Urinary bladder (tissue), 4 donors: ENCODE measurements around the gene ZRANB3. TPM values are rescaled to one million over a fixed set of nuclear protein-coding genes. Genes with fewer than 3 reads are reported as not detected.
A peak's percentile ranks its signal among the peaks of the same experiment; 100 is the strongest.

Source experiments
- DNase-seq: peaks from one replicate; pipeline ENCODE4 v3.0.0-alpha.2; 2015; ENCODE audit errors: extremely low spot score
- H3K27ac ChIP-seq: one replicate; pipeline ENCODE4 v1.5.1; 2013; ENCODE audit warnings: low read depth, mild to moderate bottlenecking, moderate library complexity
- H3K36me3 ChIP-seq: one replicate; pipeline ENCODE4 v1.6.1; 2013; ENCODE audit warnings: mild to moderate bottlenecking, moderate library complexity; ENCODE audit not compliant: insufficient read depth
- H3K4me1 ChIP-seq: one replicate; pipeline ENCODE4 v1.6.1; 2013; ENCODE audit warnings: mild to moderate bottlenecking, moderate library complexity; ENCODE audit not compliant: insufficient read depth
- H3K4me3 ChIP-seq: one replicate; pipeline ENCODE4 v1.5.1; 2013; ENCODE audit warnings: low read depth, low read length
- WGBS: extraction: QIAGEN DNeasy Blood & Tissue Kit; methylation state at CpG from one replicate; pipeline ENCODE4 v1.1.7; 2013; 5-methylcytosine and 5-hydroxymethylcytosine counted together
- polyA plus RNA-seq: library from polyadenylated mRNA; stranded (reverse); fragments of 200-250 nt; gene quantifications from one replicate; pipeline ENCODE4 v1.2.3, GENCODE V29; 2013
- total RNA-seq: library from RNA; depleted of rRNA; stranded (reverse); fragments of >200 nt; gene quantifications from one replicate; pipeline ENCODE4 v1.2.3, GENCODE V29; 2014
- donor health status: healthy with polysubstance abuse.
- donor health status: healthy.

The ZRANB3 gene
- total and polyA plus RNA-seq, 2 donors, result 2.2 to 17.4 TPM

DNA sequence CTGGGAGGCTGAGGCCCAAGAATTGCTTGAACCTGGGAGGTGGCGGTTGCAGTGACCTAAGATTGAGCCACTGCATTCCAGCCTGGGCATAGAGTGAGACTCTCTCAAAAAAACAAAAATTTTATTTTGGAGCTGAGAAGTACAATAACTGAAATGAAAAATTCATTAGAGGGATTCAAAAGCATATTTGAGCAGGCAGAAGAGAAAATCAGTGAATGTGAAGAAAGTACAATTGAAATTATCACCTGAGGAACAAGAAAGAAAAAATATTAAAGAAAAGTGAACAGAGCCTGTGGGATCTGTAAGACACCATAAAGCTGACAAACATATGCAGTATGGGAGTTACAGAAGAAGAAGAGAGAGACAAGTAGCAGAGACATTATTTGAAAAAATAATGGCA is 341.9 kb downstream of the ZRANB3 start:
- Histone ChIP-seq H3K36me3 (no peaks in the 10 kb centered on the region), H3K27ac (no peak overlapping the region), H3K4me3 (no peak overlapping the region), H3K4me1 (no peaks in the 10 kb centered on the region)
- 97% methylated on average over 1 of the region's 1 CpG for WGBS
- no peak for DNase-seq

DNA sequence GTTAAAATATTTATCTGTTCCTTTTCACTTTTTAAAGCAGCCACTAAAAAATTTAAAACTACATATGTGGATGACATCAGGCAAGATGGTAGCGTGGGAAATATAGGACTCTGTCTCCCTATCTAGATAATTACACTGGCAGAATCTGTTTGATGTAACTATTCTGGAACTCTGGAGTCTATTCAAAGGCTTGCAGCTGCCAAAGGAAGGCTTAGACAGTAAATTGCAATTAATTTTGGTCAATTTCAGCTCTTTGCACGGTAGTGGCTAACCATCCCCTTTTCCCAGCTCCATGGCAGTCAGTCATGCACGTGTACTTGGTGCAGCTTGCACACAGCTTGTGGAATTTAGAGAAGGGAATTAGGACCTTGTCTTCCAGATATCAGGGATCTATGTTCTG is 343.7 kb downstream of the ZRANB3 start:
- no peak for DNase-seq
- Histone ChIP-seq H3K4me1 (no peaks in the 10 kb centered on the region), H3K27ac (no peak overlapping the region), H3K36me3 (no peaks in the 10 kb centered on the region), H3K4me3 (no peak overlapping the region)
- WGBS, result 89% methylated on average over 3 of the region's 3 CpGs

DNA sequence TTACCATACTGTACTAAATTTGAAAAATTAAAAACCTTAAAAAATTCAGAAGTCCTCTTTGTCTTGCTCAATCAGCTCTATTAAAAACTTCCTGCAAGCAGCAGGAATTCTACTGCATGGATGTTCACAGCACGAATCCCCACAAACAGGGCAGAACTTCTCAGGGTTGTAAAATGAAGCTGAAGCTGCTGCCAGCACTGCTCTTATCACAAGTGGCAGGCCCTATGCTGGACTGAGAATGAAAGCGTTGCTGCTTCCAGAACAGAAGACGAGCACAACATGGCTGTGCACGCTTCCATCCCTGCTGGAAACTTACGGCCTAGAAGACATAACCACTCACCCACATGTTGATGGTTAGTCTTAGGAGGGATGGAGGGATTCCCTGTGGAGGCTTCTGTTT is 345.0 kb downstream of the ZRANB3 start:
- DNase-seq, result no peak
- 47% methylated on average over 5 of the region's 5 CpGs for WGBS
- Histone ChIP-seq H3K4me1 (no peaks in the 10 kb centered on the region), H3K27ac (no peak overlapping the region), H3K4me3 (no peak overlapping the region), H3K36me3 (no peaks in the 10 kb centered on the region)

DNA sequence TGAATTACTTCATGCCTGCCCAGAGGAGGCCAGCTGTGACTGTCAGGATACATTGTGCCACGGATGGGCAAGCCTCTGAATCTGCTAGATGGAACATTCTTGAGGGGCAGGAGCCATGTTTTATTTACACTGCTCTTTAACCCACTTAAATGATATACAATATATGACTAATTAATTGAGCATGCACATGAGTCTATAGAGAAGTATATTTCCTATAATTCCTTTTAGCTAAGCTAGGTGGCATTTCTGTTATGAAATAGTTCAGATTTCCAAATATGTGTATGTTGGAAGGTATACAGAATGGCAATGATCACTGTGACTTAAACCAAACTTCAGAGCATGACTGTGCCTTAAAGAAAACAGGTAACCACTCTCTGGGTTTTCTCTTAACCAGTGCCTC is 347.2 kb downstream of the ZRANB3 start:
- H3K4me3 ChIP-seq, result no peak overlapping the region
- H3K27ac ChIP-seq, result no peak overlapping the region
- no peak for DNase-seq
- no peaks in the 10 kb centered on the region for H3K4me1 ChIP-seq
- H3K36me3 ChIP-seq, result peaks cover 2% of the 10 kb centered on the region
- WGBS, result 86% methylated on average over 1 of the region's 1 CpG

DNA sequence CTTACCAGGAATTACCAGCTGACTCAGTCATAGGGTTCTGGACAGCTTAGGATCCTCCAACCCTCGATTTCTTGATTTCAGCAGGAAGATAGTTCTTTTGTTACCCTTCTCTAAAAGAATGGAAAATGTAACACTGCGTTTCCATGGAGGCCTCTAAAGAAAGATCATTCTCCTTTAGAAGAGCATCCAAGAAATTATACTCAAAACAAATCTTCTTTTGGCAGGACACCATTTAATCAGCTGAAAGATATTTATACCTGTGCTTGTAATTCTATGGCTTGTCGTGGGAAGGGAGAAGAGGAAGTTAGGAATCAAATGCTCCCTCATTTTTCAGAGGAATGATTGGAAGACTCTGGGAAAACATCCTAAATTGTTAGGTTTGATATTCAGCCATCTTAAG is 348.4 kb downstream of the ZRANB3 start:
- WGBS, result 53% methylated on average over 3 of the region's 3 CpGs
- DNase-seq, result no peak
- Histone ChIP-seq H3K4me1 (no peaks in the 10 kb centered on the region), H3K4me3 (no peak overlapping the region), H3K27ac (no peak overlapping the region), H3K36me3 (peaks cover 2% of the 10 kb centered on the region)

DNA sequence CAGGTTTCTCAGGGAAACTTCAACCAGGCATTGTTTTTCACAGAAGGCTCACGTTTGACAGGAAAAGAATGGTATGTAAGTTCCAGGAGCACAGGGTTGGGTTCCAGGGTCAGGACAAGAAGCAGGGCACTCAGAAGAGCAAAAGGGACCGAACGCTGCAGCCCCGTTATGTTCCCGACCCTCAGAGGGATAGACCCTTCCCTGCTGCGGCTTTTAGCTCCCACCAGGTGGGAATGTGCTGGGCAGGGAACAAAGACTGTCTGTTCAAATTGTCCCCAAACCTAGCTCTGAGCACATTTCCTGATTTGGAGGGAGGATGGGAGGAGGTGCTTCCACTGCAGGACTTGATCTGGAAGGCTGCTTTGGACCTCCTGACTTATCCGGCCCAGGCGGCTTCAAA is 348.8 kb downstream of the ZRANB3 start:
- H3K27ac ChIP-seq, result no peak overlapping the region
- DNase-seq, result no peak
- WGBS, result 74% methylated on average over 8 of the region's 8 CpGs
- H3K4me1 ChIP-seq, result no peaks in the 10 kb centered on the region
- no peak overlapping the region for H3K4me3 ChIP-seq
- peaks cover 2% of the 10 kb centered on the region for H3K36me3 ChIP-seq

DNA sequence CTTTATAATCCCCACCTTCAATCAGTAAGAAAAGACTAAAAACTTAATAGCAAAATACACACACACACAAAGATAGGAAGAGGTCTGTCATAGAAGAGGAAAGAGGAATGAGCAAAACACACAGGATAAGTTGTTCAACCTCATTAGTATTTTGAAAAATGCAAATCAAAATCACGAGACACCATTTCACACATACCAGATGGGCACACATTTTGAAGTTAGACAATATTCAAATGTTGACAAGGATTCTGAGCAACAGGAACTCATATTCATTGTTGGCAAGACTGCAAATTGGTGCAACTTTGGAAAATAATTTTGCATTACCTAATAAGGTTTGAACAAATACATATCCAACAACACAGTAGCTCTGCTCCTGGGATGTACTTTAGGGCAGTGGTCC is 351.3 kb downstream of the ZRANB3 start:
- H3K36me3 ChIP-seq, result peaks cover 2% of the 10 kb centered on the region
- H3K27ac ChIP-seq, result peak overlapping the region; percentile 6
- WGBS, result 89% methylated on average over 1 of the region's 1 CpG
- H3K4me3 ChIP-seq, result no peak overlapping the region
- H3K4me1 ChIP-seq, result no peaks in the 10 kb centered on the region
- DNase-seq, result no peak

DNA sequence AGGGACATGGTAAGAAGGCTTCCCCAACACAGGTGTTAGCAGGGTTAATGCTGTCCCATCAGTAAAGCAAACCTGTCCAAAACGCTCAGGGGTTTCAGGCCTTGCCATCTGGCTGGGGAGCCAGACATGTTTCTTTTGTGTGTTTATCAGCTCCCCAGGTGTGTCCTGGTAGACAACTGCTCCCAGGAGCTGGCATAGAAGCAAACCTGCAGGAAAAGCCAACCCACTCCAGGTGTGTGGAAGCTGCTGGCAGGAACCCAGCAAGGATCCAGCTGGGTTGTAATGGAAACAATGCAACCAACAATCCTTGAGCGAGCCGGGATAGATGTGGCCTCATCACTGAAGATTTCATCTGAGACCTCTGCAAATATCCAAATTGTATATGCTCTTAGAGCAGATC is 355.8 kb downstream of the ZRANB3 start:
- 91% methylated on average over 3 of the region's 3 CpGs for WGBS
- no peak for DNase-seq
- Histone ChIP-seq H3K27ac (no peak overlapping the region), H3K36me3 (no peaks in the 10 kb centered on the region), H3K4me1 (no peaks in the 10 kb centered on the region), H3K4me3 (no peak overlapping the region)

DNA sequence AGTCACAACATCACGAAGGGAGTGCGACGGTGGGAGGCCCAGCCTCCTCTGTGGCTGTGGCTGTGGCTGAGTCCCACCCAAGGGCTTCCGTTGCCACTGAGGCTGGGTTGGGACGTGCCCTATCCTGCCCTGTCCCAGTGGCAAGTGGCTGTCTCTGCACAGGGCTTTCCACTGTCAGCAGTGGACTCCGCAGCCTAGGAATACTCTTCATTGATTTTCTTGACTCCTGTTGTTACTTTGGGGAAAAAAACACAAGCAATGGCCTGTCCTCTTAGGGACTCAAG is 356.3 kb downstream of the ZRANB3 start:
- H3K4me3 ChIP-seq, result no peak overlapping the region
- no peak for DNase-seq
- H3K27ac ChIP-seq, result no peak overlapping the region
- WGBS, result 98% methylated on average over 6 of the region's 6 CpGs
- H3K36me3 ChIP-seq, result no peaks in the 10 kb centered on the region
- no peaks in the 10 kb centered on the region for H3K4me1 ChIP-seq

DNA sequence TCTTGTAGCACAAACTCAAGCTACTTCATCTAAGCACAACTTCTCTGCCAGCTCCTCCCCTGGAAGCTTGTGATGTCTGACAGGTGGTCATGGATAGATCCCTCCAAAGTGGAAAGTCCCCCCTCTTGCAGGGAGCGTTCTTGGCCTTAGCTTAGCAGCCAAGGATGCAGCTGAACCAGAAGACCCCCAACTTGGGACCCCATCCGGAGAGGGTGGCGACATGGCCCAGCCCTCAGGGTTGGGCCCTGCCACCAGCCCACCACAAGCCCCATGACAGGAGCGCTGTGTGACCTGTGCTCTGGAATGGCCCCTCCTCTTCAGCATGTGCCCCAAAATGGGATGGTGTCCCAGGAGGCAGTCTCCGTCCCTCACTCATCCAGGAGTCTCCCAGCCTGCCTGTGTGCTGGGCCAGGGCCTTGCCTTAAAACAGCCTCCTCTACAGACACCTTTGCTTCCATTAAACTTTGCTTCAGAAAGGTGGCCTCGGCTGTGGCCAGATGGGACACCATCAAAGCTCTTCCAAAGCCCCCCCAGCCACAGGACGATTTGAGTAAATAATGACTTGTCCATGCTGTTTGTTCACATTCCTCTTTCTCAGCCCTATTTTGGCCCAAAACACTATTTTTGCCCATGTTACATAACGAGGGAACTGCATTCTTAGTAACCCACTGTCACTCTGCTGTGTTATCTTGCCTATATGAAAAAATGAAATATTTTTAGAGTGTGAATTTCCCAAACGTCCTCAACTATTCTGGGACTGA is 356.8 kb downstream of the ZRANB3 start:
- Histone ChIP-seq H3K4me1 (no peaks in the 10 kb centered on the region), H3K4me3 (no peak overlapping the region), H3K36me3 (peaks cover 2% of the 10 kb centered on the region), H3K27ac (no peak overlapping the region)
- 87% methylated on average over 9 of the region's 9 CpGs for WGBS
- DNase-seq, result no peak

DNA sequence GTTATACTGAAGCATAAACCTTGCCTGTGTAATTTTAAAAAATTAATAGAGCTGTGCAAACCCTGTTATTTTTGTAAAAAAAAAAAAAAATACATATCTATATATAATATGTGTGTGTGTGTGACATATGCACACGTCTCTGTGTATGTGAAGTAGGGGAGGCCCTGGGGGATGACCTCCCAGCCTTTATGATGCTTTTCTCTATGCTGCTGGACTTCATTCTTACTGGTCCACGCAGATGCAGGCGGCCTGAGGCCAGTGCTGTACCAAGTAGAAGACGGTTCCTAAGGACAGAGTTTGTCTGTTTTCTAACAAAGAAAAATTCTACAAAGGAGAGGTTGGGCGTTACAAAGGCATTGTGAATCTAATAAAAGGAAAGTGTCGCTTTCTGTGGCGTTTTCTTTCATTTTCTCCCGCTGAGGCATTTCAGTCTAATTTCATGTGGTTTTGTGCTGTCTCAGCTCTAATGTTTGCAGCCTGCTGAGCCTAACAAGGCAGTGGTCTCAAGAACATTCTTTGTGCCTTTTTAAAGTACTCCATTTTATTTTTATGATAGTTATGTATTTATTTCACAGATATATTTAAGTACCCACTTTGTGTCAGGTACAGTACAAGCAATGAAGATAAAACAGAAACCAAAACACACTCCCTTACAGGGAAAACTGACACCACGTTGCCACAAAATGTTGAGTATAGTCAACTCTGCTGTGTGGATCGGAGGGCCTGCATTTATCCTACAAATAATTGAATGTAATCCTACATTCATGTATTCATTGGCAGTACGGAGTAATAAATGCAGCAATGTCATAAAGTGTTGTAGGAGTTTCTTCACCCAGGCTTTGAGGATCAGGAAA is 360.9 kb downstream of the ZRANB3 start:
- 92% methylated on average over 11 of the region's 11 CpGs for WGBS
- H3K36me3 ChIP-seq, result peaks cover 8% of the 10 kb centered on the region
- no peak for DNase-seq
- no peaks in the 10 kb centered on the region for H3K4me1 ChIP-seq
- no peak overlapping the region for H3K4me3 ChIP-seq
- H3K27ac ChIP-seq, result no peak overlapping the region

DNA sequence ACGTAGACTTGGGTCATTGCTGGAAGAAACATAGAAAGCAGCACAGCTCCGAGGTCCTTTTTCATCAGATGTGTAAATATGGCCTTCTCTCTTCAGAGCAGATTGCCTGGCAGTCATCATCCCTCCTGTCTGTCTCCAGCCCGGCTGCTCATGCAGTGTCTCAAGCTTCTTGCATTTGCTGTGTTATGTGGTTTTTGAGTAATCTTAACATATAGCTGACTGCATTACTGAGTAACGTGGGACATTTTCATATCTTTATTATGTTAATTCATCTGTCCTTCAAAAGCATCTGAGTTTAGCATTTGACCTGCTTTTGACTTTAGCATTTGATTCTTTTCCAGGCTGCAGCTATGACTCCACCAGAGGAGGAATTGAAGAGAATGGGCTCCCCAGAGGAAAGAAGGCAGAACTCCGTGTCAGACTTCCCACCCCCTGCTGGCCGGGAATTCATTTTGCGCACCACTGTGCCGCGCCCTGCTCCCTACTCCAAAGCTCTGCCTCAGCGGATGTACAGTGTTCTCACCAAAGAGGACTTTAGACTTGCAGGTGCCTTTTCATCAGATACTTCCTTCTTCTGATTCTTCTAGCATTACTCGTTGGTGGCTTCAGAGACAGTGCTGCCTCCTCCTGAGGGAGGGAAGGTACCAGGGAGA is 362.7 kb downstream of the ZRANB3 start:
- DNase-seq, result no peak
- Histone ChIP-seq H3K36me3 (peaks cover 8% of the 10 kb centered on the region), H3K4me3 (no peak overlapping the region), H3K4me1 (no peaks in the 10 kb centered on the region), H3K27ac (no peak overlapping the region)
- 87% methylated on average over 11 of the region's 11 CpGs for WGBS

DNA sequence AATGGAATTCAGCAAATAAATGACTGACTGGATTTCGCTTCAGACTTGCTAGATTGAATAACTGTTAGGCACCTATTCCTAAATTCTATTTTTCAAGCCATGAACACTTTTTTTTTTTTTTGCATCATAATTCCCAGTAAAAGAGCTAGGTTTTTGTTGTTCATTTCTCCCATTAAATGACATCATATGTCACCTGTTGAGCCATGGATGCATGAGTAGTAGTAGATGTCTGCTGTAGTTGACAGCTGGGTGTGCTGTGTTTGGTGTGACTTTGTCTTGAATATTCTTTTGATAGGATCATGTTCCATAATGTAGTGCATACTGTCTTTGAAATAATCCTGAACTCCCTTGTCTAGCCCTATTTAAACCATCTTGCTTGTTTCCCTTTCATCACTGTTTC is 363.7 kb downstream of the ZRANB3 start:
- no peak for DNase-seq
- 99% methylated on average over 1 of the region's 1 CpG for WGBS
- Histone ChIP-seq H3K4me1 (no peaks in the 10 kb centered on the region), H3K36me3 (peaks cover 8% of the 10 kb centered on the region), H3K27ac (no peak overlapping the region), H3K4me3 (no peak overlapping the region)

DNA sequence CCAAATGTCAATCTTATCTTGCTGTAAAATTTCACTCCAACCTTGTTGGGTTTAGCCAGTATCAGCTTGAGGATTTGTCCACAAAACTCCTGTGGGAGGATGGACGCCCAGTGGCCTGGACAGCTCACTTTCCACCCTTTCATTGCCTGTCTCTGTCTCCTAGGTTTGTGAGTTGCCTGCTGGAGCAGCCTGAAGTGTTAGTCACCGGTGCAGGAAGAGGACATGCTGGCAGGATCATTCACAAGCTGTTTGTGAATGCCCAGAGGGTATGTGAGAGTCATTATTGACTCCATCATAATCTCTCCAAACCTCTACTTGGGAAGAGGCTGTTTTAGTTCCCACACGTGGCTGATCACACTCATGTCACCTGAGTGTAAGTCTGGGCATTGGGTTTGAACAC is 366.6 kb downstream of the ZRANB3 start:
- no peak overlapping the region for H3K4me3 ChIP-seq
- H3K4me1 ChIP-seq, result no peaks in the 10 kb centered on the region
- no peak for DNase-seq
- peaks cover 8% of the 10 kb centered on the region for H3K36me3 ChIP-seq
- 71% methylated on average over 3 of the region's 3 CpGs for WGBS
- H3K27ac ChIP-seq, result no peak overlapping the region
